Measurements from ENCODE around the gene ZCCHC24. TPM values are rescaled to one million over a fixed set of nuclear protein-coding genes. Genes with fewer than 3 reads are reported as not detected.
"Not testable (repeated sequence)": the region's sequence is repeated elsewhere in the genome, so short reads cannot be mapped to it uniquely, and the experiment has no call there.

Gene ZCCHC24
- total and polyA plus RNA-seq, 2 experiments from 2014 or later, result 58.0 to 65.4 TPM

GRCh38 chr10:79336276-79336675, 109.1 kb downstream of the ZCCHC24 start:
- Histone ChIP-seq H3K27ac (no peak overlapping the region), H3K27me3 (no peaks in the 10 kb centered on the region), H3K4me1 (ENCODE audit: low read depth) (no peaks in the 10 kb centered on the region), H3K36me3 (no peaks in the 10 kb centered on the region), H3K9me3 (ENCODE audit: low read depth) (no peaks in the 10 kb centered on the region), H3K4me3 (no peak overlapping the region)
- no peak for DNase-seq (ENCODE audit: low read depth in 1 of 2, low spot score in 1 of 2)
- no peak for TF ChIP-seq CTCF (IDR thresholded peaks at IDR 0.05; ENCODE audit: low read depth, low read length)

GRCh38 chr10:79335470-79336235, 109.8 kb downstream of the ZCCHC24 start:
- H3K27ac ChIP-seq, result no peak overlapping the region
- TF ChIP-seq CTCF (IDR thresholded peaks at IDR 0.05; ENCODE audit: low read depth, low read length), result no peak
- no peaks in the 10 kb centered on the region for H3K27me3 ChIP-seq
- no peak for DNase-seq (ENCODE audit: low read depth in 1 of 2, low spot score in 1 of 2)
- no peaks in the 10 kb centered on the region for H3K36me3 ChIP-seq
- H3K4me1 ChIP-seq (ENCODE audit: low read depth), result no peaks in the 10 kb centered on the region
- no peaks in the 10 kb centered on the region for H3K9me3 ChIP-seq (ENCODE audit: low read depth)
- no peak overlapping the region for H3K4me3 ChIP-seq

- no peak for DNase-seq (ENCODE audit: low read depth in 1 of 2, low spot score in 1 of 2)
- Histone ChIP-seq H3K4me1 (ENCODE audit: low read depth) (no peaks in the 10 kb centered on the region), H3K36me3 (no peaks in the 10 kb centered on the region), H3K27me3 (no peaks in the 10 kb centered on the region), H3K4me3 (no peak overlapping the region), H3K27ac (no peak overlapping the region), H3K9me3 (ENCODE audit: low read depth) (no peaks in the 10 kb centered on the region)
- TF ChIP-seq CTCF (IDR thresholded peaks at IDR 0.05; ENCODE audit: low read depth, low read length), result no peak
Measured at GRCh38 chr10:79335094-79335469, 110.3 kb downstream of the ZCCHC24 start.

- H3K27ac ChIP-seq, result no peak overlapping the region
- DNase-seq (ENCODE audit: low read depth in 1 of 2, low spot score in 1 of 2), result no peak
- no peak for TF ChIP-seq CTCF (IDR thresholded peaks at IDR 0.05; ENCODE audit: low read depth, low read length)
Measured at GRCh38 chr10:79334573-79334972, 110.9 kb downstream of the ZCCHC24 start.

GRCh38 chr10:79333513-79333912, 111.9 kb downstream of the ZCCHC24 start:
- H3K4me1 ChIP-seq (ENCODE audit: low read depth), result no peaks in the 10 kb centered on the region
- no peak for TF ChIP-seq CTCF (IDR thresholded peaks at IDR 0.05; ENCODE audit: low read depth, low read length)
- H3K9me3 ChIP-seq (ENCODE audit: low read depth), result no peaks in the 10 kb centered on the region
- H3K27ac ChIP-seq, result no peak overlapping the region
- no peak overlapping the region for H3K4me3 ChIP-seq
- H3K36me3 ChIP-seq, result no peaks in the 10 kb centered on the region
- peak in 1 of 2 donors; percentile 21 for DNase-seq (ENCODE audit: low read depth in 1 of 2, low spot score in 1 of 2)
- no peaks in the 10 kb centered on the region for H3K27me3 ChIP-seq

More at GRCh38 chr10:79334573-79334972, 110.9 kb downstream of the ZCCHC24 start:
- Histone ChIP-seq H3K36me3 (no peaks in the 10 kb centered on the region), H3K4me1 (ENCODE audit: low read depth) (no peaks in the 10 kb centered on the region), H3K9me3 (ENCODE audit: low read depth) (no peaks in the 10 kb centered on the region), H3K27me3 (no peaks in the 10 kb centered on the region), H3K4me3 (no peak overlapping the region)

GRCh38 chr10:79332610-79333315, 112.7 kb downstream of the ZCCHC24 start:
- not testable (repeated sequence) for H3K27me3 ChIP-seq; DNase-seq (ENCODE audit: low read depth in 1 of 2, low spot score in 1 of 2); H3K36me3 ChIP-seq; H3K9me3 ChIP-seq (ENCODE audit: low read depth); H3K27ac ChIP-seq; H3K4me3 ChIP-seq; H3K4me1 ChIP-seq (ENCODE audit: low read depth)

Data from cardiac muscle cell (in vitro differentiated cells and primary cell).